Keratinocyte (primary cell): ENCODE data around the gene SCAMP4.

Source experiments
- CTCF ChIP-seq, 3 experiments: IDR thresholded peaks in 1 of 3; conservative IDR thresholded peaks in 1 of 3; optimal IDR thresholded peaks in 1 of 3; 2 replicates in 2 of 3; 3 replicates in 1 of 3; pipeline versions ENCODE3 to v1.5.1; 2011; ENCODE audit warnings: low read length in 3 of 3, mild to moderate bottlenecking in 3 of 3, moderate library complexity in 2 of 3, control low read depth in 1 of 3, inconsistent platforms in 1 of 3; ENCODE audit not compliant: insufficient read depth in 2 of 3; ENCODE audit errors: extremely low read depth in 1 of 3
- EZH2 ChIP-seq: IDR thresholded peaks from one replicate; pipeline ENCODE4 v1.6.1; 2012; ENCODE audit warnings: inconsistent platforms, mild to moderate bottlenecking, low read length, moderate library complexity

GRCh38 chr19:1953037-1953436 is 47.8 kb downstream of the SCAMP4 start:
- TF ChIP-seq CTCF (optimal IDR thresholded peaks at IDR 0.05 in 1 of 3, IDR thresholded peaks at IDR 0.05 in 1 of 3, conservative IDR thresholded peaks at IDR 0.05 in 1 of 3; ENCODE audit: extremely low read depth in 1 of 3, insufficient read depth in 2 of 3, low read length in 3 of 3) (no peak), EZH2 (no peak)
